Measurements from ENCODE around the gene INKA1. TPM values are rescaled to one million over a fixed set of nuclear protein-coding genes. Genes with fewer than 3 reads are reported as not detected.

The INKA1 gene
- 6.6 TPM for total RNA-seq
- long read RNA-seq, transcript INKA1-201 (2 exons, 1,040 nt), result major isoform, 7 of 12 reads
- long read RNA-seq, partial matches to known transcripts, result 0 of 12 reads
- long read RNA-seq, other reads (novel, unspliced or antisense), result 5 of 12 reads

GRCh38 chr3:49802719-49803464, at the start of gene INKA1:
Gene INKA1, plus strand, starts transcription at chr3:49803261. Its CDS starts 132 bp downstream, at chr3:49803393.
- H3K9me3 ChIP-seq, result no peaks in the 10 kb centered on the region
- DNase-seq, result peak; percentile 95
- H3K4me1 ChIP-seq, result peaks cover 42% of the 10 kb centered on the region
- intact Hi-C loops (cut with DNase I), result loop anchor here (5.0 kb wide), 1 partner anchor 34 kb away; no protein-coding TSS in a partner anchor
- H3K27ac ChIP-seq, result peak within 1 kb of the TSS; percentile 87
- ATAC-seq, result peak; percentile 90
- peak; percentile 6 for TF ChIP-seq CTCF (IDR thresholded peaks at IDR 0.05)
- H3K36me3 ChIP-seq, result no peaks in the 10 kb centered on the region
- peak within 1 kb of the TSS; percentile 91 for H3K4me3 ChIP-seq
- H3K27me3 ChIP-seq, result no peaks in the 10 kb centered on the region

- Histone ChIP-seq H3K4me1 (peaks cover 12% of the 10 kb centered on the region), H3K9me3 (no peaks in the 10 kb centered on the region), H3K27ac (no peak overlapping the region), H3K4me3 (no peak overlapping the region), H3K36me3 (no peaks in the 10 kb centered on the region), H3K27me3 (no peaks in the 10 kb centered on the region)
- ATAC-seq (no peak), DNase-seq (no peak)
- no peak for TF ChIP-seq CTCF (IDR thresholded peaks at IDR 0.05)
- intact Hi-C loops (cut with DNase I), result no loop called here
Measured at GRCh38 chr3:49754536-49754935, 48.5 kb upstream of the INKA1 start.

- DNase-seq (no peak), ATAC-seq (no peak)
- H3K9me3 ChIP-seq, result no peaks in the 10 kb centered on the region
- H3K4me1 ChIP-seq, result peaks cover 12% of the 10 kb centered on the region
- no peak overlapping the region for H3K4me3 ChIP-seq
- intact Hi-C loops (cut with DNase I), result no loop called here
- no peaks in the 10 kb centered on the region for H3K36me3 ChIP-seq
- no peak overlapping the region for H3K27ac ChIP-seq
- TF ChIP-seq CTCF (IDR thresholded peaks at IDR 0.05), result no peak
- no peaks in the 10 kb centered on the region for H3K27me3 ChIP-seq
Measured at GRCh38 chr3:49756036-49756435, 47.0 kb upstream of the INKA1 start.

- no peaks in the 10 kb centered on the region for H3K36me3 ChIP-seq
- ATAC-seq (no peak), DNase-seq (no peak)
- no peak overlapping the region for H3K4me3 ChIP-seq
- H3K4me1 ChIP-seq, result peaks cover 12% of the 10 kb centered on the region
- H3K27ac ChIP-seq, result no peak overlapping the region
- intact Hi-C loops (cut with DNase I), result no loop called here
- no peaks in the 10 kb centered on the region for H3K9me3 ChIP-seq
- H3K27me3 ChIP-seq, result no peaks in the 10 kb centered on the region
- no peak for TF ChIP-seq CTCF (IDR thresholded peaks at IDR 0.05)
Measured at GRCh38 chr3:49757197-49757596, 45.9 kb upstream of the INKA1 start.

GRCh38 chr3:49759226-49759625, 43.8 kb upstream of the INKA1 start:
- DNase-seq (no peak), ATAC-seq (no peak)
- Histone ChIP-seq H3K27ac (no peak overlapping the region), H3K4me3 (no peak overlapping the region), H3K9me3 (no peaks in the 10 kb centered on the region), H3K27me3 (no peaks in the 10 kb centered on the region), H3K36me3 (peaks cover 4% of the 10 kb centered on the region), H3K4me1 (peaks cover 7% of the 10 kb centered on the region)
- intact Hi-C loops (cut with DNase I), result no loop called here
- no peak for TF ChIP-seq CTCF (IDR thresholded peaks at IDR 0.05)
